ENCODE results near the gene MYO7A. TPM values are rescaled to one million over a fixed set of nuclear protein-coding genes. Genes with fewer than 3 reads are reported as not detected.

Gene MYO7A
- total RNA-seq, 1 experiment from 2014 or later, result 2.5 TPM

- no peak for TF ChIP-seq USF2 (CRISPR knock-in tag; IDR thresholded peaks at IDR 0.05)
- TF ChIP-seq ERG (CRISPR knock-in tag; IDR thresholded peaks at IDR 0.05), result no peak
- TF ChIP-seq JUN (CRISPR knock-in tag; IDR thresholded peaks at IDR 0.05), result no peak
Observed at GRCh38 chr11:77205467-77206263, 77.6 kb downstream of the MYO7A start (continued).

- Mint-ChIP-seq H3K27me3 (ENCODE audit: low read depth) (no peaks in the 10 kb centered on the region), H3K4me1 (peaks cover 4% of the 10 kb centered on the region; the same call in 1 of the 2 replicates), H3K4me3 (no peak overlapping the region), H3K9me3 (no peaks in the 10 kb centered on the region), H3K27ac (peak overlapping the region; percentile 50; the same call in 1 of the 2 replicates), H3K36me3 (no peaks in the 10 kb centered on the region)
- TF ChIP-seq NFE2L1 (CRISPR knock-in tag; IDR thresholded peaks at IDR 0.05) (no peak), SMAD3 (CRISPR knock-in tag; IDR thresholded peaks at IDR 0.05; ENCODE audit: borderline replicate concordance) (no peak), ZNF121 (CRISPR knock-in tag; IDR thresholded peaks at IDR 0.05) (no peak), ZNF263 (CRISPR knock-in tag; IDR thresholded peaks at IDR 0.05; ENCODE audit: low read depth) (no peak), ZNF416 (CRISPR knock-in tag; IDR thresholded peaks at IDR 0.05) (no peak), NFYB (CRISPR knock-in tag; conservative IDR thresholded peaks at IDR 0.05; ENCODE audit: low read depth) (no peak), PRDM15 (CRISPR knock-in tag; IDR thresholded peaks at IDR 0.05) (no peak), ATF1 (CRISPR knock-in tag; IDR thresholded peaks at IDR 0.05) (no peak), ELF4 (CRISPR knock-in tag; IDR thresholded peaks at IDR 0.05; ENCODE audit: low read depth) (no peak), ZNF219 (CRISPR knock-in tag; IDR thresholded peaks at IDR 0.05; ENCODE audit: borderline replicate concordance) (no peak), ZNF671 (CRISPR knock-in tag; IDR thresholded peaks at IDR 0.05) (no peak), TEAD1 (CRISPR knock-in tag; IDR thresholded peaks at IDR 0.05) (no peak), MXD4 (CRISPR knock-in tag; IDR thresholded peaks at IDR 0.05; ENCODE audit: borderline replicate concordance) (no peak), NR3C1 (CRISPR knock-in tag; conservative IDR thresholded peaks at IDR 0.05; ENCODE audit: low read depth) (no peak), SOX15 (CRISPR knock-in tag; IDR thresholded peaks at IDR 0.05) (no peak), AR (CRISPR knock-in tag; IDR thresholded peaks at IDR 0.05) (no peak)
- POLR2A ChIA-PET, result no interaction called here
- ATAC-seq, result no peak
- CTCF ChIA-PET, result interaction anchor here (1.3 kb wide), 1 partner anchor 79 kb away, joined by 3 read pairs; no protein-coding TSS in a partner anchor
- no peak for DNase-seq (ENCODE audit: low spot score)
Observed at GRCh38 chr11:77206264-77207018, 78.4 kb downstream of the MYO7A start.
